Measurements from ENCODE around the gene HMX1.

The HMX1 gene

DNA sequence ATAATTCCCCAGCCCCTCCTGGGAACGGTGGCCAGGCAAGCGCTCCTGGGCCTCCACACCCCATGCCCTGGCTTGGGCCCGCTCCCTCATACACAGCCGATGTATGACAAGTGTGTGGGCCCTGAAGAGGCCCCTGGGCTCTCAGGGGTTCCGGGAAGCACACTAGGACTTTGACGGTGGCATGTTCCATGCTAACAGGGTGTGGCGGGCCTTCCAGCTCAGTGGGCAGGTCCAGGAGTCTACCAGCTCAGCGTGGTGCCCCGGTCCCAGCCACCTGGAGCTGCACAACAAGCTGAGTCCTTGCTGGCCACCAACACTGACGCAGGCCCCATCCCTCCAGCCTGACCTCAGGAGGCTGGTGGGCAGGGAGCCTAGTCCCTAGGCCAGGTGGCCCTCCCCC lies 24.4 kb upstream of the HMX1 start:
- TF ChIP-seq, protein P1, sequence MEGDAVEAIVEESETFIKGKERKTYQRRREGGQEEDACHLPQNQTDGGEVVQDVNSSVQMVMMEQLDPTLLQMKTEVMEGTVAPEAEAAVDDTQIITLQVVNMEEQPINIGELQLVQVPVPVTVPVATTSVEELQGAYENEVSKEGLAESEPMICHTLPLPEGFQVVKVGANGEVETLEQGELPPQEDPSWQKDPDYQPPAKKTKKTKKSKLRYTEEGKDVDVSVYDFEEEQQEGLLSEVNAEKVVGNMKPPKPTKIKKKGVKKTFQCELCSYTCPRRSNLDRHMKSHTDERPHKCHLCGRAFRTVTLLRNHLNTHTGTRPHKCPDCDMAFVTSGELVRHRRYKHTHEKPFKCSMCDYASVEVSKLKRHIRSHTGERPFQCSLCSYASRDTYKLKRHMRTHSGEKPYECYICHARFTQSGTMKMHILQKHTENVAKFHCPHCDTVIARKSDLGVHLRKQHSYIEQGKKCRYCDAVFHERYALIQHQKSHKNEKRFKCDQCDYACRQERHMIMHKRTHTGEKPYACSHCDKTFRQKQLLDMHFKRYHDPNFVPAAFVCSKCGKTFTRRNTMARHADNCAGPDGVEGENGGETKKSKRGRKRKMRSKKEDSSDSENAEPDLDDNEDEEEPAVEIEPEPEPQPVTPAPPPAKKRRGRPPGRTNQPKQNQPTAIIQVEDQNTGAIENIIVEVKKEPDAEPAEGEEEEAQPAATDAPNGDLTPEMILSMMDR (IDR thresholded peaks at IDR 0.05; ENCODE audit: borderline replicate concordance, insufficient read depth, low read depth, low read length): no peak
- no peak overlapping the region for H3K4me3 ChIP-seq (ENCODE audit: low read depth, low read length)

DNA sequence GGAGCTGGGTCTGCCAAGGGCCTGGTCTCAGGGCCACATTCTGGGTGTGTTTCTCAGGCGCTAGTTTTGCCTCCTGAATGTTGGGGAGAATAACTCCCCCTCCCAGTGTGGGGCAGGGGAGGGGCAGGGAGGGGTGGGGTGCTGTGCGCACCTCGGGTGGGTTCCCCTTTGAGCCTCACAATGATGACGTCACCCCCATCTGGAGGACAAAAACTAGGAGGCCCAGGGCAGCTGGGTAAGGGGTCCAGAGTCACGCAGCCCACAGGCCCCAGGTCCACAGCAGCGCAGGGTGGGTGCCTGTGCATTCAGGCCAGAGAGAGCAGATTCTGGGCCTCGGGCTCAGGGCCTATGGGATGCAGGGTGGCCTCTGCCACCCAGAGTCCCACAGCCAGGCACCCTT lies 23.7 kb upstream of the HMX1 start:
- TF ChIP-seq, protein P1 (IDR thresholded peaks at IDR 0.05; ENCODE audit: borderline replicate concordance, insufficient read depth, low read depth, low read length): no peak
- no peak overlapping the region for H3K4me3 ChIP-seq (ENCODE audit: low read depth, low read length)

DNA sequence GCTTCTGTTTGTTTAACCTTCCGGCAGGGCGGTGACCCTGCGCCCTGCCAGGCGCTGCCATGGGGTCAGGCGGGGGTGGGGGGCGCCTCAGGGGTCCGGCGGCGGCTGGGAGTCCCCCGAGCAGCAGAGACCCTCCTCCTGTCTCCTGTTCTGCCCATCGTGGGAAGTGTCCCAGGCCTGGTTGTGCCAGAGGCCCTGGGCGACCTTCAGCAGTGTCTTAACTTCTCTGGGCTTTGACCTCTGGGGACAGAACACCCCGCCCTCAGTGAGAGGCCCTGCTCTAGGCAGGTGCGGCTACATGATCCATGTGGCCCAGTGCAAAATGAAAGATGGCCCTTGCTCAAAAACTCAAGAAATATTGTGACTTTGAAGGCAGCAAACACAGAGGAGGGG lies 22.8 kb upstream of the HMX1 start:
- H3K4me3 ChIP-seq (ENCODE audit: low read depth, low read length): no peak overlapping the region
- TF ChIP-seq, protein P1 (IDR thresholded peaks at IDR 0.05; ENCODE audit: borderline replicate concordance, insufficient read depth, low read depth, low read length): no peak

DNA sequence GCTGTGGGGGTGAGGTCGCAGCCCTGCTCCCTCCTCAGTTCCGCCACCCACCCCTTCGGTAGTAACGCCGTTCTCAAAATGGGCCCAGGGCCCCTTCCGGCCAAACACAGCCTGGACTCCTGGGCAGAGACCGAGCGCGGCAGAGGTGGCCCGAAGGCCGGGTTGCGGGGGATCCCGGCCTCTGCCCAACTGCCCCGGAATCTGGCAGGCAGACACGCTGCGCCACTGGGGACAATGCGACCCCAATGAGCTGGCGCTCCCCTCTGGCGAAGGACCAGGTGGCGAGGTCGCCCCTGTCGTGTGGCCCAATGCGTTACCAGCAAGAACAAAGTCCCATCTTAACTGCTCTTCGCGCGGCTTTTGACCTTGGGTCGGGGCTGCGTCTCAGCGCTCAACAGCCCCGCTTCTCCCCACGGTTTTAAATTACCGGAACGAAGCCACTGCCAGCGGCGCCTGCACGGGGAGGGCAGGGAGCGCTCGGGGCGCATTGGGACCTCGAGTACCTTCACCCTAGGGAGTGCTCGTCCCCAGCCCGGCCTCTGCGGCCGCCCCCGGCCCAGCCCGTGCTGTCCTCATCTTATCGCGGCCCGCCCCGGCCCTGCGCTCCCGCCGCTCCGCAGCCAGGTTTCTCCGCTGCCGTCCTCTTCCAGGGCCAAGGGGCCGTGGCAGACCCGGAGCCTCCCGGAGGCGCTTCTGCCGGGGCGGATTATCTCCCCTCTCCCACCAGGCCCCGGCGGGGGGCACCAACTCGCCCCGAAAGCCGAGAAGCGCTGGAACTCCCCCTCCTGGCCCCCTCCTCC lies 22.2 kb upstream of the HMX1 start:
- TF ChIP-seq, protein P1 (IDR thresholded peaks at IDR 0.05; ENCODE audit: borderline replicate concordance, insufficient read depth, low read depth, low read length): no peak
- H3K4me3 ChIP-seq (ENCODE audit: low read depth, low read length): no peak overlapping the region

DNA sequence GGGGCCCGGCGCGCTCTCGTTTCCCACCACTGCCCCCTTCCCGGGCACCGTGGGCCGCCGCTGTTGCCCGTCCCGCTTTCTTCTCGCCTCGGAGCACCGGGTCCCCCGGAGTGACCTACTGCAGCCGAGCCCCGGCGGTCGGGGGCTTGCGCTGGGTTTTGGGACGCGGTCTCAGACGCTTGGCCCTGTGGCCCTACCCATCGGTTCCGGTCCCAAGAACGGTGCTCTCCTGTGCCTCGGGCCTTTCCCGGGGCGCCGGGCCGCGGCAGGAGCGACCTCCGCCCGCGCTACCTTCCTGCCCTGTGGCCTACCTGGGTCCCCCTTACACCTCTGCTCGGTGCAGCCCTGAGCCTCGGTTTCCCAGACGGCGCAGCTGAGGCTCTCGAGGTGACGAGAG lies 21.6 kb upstream of the HMX1 start:
- no peak overlapping the region for H3K4me3 ChIP-seq (ENCODE audit: low read depth, low read length)
- TF ChIP-seq, protein P1 (IDR thresholded peaks at IDR 0.05; ENCODE audit: borderline replicate concordance, insufficient read depth, low read depth, low read length): no peak

DNA sequence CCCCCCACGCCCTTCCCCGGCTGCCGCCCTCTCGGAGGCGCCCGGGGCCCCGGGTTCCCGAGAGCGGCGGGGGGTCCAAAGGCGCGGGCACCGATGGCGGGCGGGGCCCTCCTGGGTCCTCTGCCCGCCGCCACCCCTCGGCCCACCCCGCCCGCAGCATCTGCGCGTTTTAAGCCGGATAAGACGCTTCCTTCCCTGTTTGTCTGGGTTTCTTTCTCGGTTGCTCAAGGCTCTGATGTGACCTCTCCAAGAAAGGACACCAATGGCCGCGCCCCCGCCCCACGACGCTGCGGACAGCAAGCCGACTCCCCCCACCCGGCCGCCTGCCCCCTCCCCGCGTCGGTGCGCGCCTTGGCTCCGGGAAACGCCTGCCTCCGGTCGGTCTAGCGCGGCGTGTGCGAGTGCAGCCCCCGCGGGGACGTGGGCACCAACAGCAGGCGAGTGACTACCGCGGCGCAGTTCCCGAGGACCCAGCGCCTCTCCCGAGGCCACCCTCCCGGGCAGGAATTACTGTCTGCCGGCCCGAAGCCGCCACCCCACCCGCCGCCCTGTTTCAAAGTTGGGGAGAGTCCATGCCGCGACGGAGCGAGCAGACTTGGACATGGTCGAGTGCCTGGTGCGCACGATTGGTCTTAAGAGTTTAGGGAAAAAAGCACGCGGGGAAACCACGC lies 21.1 kb upstream of the HMX1 start:
- no peak overlapping the region for H3K4me3 ChIP-seq (ENCODE audit: low read depth, low read length)
- TF ChIP-seq, protein P1 (IDR thresholded peaks at IDR 0.05; ENCODE audit: borderline replicate concordance, insufficient read depth, low read depth, low read length): no peak

Data from GM12875 (cell line).